ENCODE measurements around the gene ZNF655. TPM values are rescaled to one million over a fixed set of nuclear protein-coding genes. Genes with fewer than 3 reads are reported as not detected.

The ZNF655 gene
- total and polyA plus RNA-seq, 2 of the 8 experiments (the other 6 are each of a cell fraction or from before 2014, with no cell fraction given): 27.1 to 37.8 TPM

DNA sequence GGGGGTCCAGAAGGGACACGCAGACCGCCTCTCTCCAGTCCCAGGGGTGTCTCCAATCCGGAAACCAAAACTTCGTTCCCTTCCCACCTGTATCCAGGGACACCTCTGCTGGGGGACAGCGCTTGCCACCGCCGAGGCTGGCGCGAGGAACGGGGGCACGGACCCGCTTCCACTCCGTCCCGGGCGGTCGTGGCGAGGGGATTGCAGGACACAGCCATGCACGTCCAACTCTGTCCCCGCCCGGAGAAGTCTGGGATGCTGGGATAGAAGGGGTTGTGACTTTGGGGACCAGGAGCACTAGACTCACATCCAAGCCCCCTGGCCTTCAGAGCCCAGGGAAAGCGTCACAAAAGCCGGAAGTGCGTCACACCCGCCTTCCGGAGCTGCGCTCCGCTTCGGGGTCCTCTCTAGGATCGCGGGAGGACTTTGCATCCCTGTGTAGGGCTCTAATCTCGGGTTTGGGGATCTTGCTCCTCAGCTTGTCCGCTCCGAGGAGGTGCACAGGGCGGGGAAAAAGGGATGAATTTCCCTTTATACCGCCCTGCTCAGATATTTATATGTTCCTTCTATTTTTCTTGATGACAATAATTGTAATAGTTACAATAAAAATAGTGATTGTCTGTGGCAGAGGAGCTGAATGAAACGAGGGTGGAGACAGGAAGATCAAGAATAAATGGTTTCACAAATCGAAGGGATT lies 6.5 kb upstream of the ZNF655 start, which contains the start of gene FAM200A (continued):
- TF ChIP-seq, protein P1, sequence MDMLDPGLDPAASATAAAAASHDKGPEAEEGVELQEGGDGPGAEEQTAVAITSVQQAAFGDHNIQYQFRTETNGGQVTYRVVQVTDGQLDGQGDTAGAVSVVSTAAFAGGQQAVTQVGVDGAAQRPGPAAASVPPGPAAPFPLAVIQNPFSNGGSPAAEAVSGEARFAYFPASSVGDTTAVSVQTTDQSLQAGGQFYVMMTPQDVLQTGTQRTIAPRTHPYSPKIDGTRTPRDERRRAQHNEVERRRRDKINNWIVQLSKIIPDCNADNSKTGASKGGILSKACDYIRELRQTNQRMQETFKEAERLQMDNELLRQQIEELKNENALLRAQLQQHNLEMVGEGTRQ (IDR thresholded peaks at IDR 0.05; ENCODE audit: low read length): no peak
- TF ChIP-seq TEAD4 (IDR thresholded peaks at IDR 0.05; ENCODE audit: low read depth, low read length): no peak
- no peak for TF ChIP-seq ZNF274 (IDR thresholded peaks at IDR 0.05; ENCODE audit: borderline replicate concordance, extremely low read depth, low read length)
- no peak for TF ChIP-seq SIX5 (IDR thresholded peaks at IDR 0.05; ENCODE audit: low read depth, low read length)
- no peak for TF ChIP-seq RBBP5 (IDR thresholded peaks at IDR 0.05; ENCODE audit: borderline replicate concordance, low read depth, low read length)
- no peak for TF ChIP-seq BCL11A (IDR thresholded peaks at IDR 0.05; ENCODE audit: low read depth in 2 of 2, low read length in 2 of 2)
- peak in 1 of 2 experiments; percentile 86; a peak in 1 of 4 replicates for TF ChIP-seq HDAC2 (IDR thresholded peaks at IDR 0.05; ENCODE audit: borderline replicate concordance in 1 of 2, low read depth in 2 of 2, low read length in 2 of 2)
- TF ChIP-seq PHF8 (conservative IDR thresholded peaks at IDR 0.05; ENCODE audit: low read depth, low read length): peak; percentile 92
- TF ChIP-seq JUN (IDR thresholded peaks at IDR 0.05; ENCODE audit: low read depth, low read length): no peak
- TF ChIP-seq, protein P2, sequence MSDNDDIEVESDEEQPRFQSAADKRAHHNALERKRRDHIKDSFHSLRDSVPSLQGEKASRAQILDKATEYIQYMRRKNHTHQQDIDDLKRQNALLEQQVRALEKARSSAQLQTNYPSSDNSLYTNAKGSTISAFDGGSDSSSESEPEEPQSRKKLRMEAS (IDR thresholded peaks at IDR 0.05): no peak
- no peak for TF ChIP-seq BACH1 (IDR thresholded peaks at IDR 0.05; ENCODE audit: low read length)
- TF ChIP-seq EGR1 (IDR thresholded peaks at IDR 0.05; ENCODE audit: borderline replicate concordance, low read depth, low read length): peak; percentile 94
- TF ChIP-seq NANOG (IDR thresholded peaks at IDR 0.05; ENCODE audit: insufficient read depth, low read depth, low read length, poor library complexity, severe bottlenecking): no peak
- TF ChIP-seq TAF1 (IDR thresholded peaks at IDR 0.05; ENCODE audit: low read depth, low read length): peak; percentile 91

Measured in H1 (cell line).